Activated CD8-positive, alpha-beta T cell treated with anti-CD3 and anti-CD28 coated beads for 36 hours (primary cell): Measurements from ENCODE around the gene MLN. TPM values are rescaled to one million over a fixed set of nuclear protein-coding genes. Genes with fewer than 3 reads are reported as not detected.

Source experiments
- ATAC-seq: fragments of 200-7000 bp; cut with Tn5 transposase; one replicate; pipeline ENCODE4 v1.10.0; 2021; ENCODE audit warnings: mild to moderate bottlenecking, moderate library complexity
- CTCF ChIA-PET: fragments of 350-600 bp; sonication (Branson Sonifier 250); formaldehyde crosslinking; loops from one replicate; lab custom pipeline; 2021; ENCODE audit warnings: antibody characterized with exemption; lab: Charles Lee
- POLR2A ChIA-PET: fragments of 350-600 bp; sonication (Branson Sonifier 250); formaldehyde crosslinking; loops from one replicate; lab custom pipeline; 2021; ENCODE audit warnings: antibody characterized with exemption; lab: Charles Lee
- DNase-seq: peaks from one replicate; pipeline ENCODE4 v3.0.0-alpha.2; 2020
- H3K27ac Mint-ChIP-seq: one replicate; pipeline ENCODE4 v1.8.0; 2021; ENCODE audit warnings: mild to moderate bottlenecking, mixed read lengths
- H3K27me3 Mint-ChIP-seq: one replicate; pipeline ENCODE4 v1.8.0; 2021; ENCODE audit warnings: mixed read lengths
- H3K36me3 Mint-ChIP-seq: one replicate; pipeline ENCODE4 v1.8.0; 2021; ENCODE audit warnings: low read depth, mixed read lengths
- H3K4me1 Mint-ChIP-seq: one replicate; pipeline ENCODE4 v1.8.0; 2021; ENCODE audit warnings: low read depth, mixed read lengths
- H3K4me3 Mint-ChIP-seq: one replicate; pipeline ENCODE4 v1.8.0; 2021; ENCODE audit warnings: mild to moderate bottlenecking, moderate library complexity, mixed read lengths
- H3K9me3 Mint-ChIP-seq: one replicate; pipeline ENCODE4 v1.8.0; 2021; ENCODE audit warnings: mixed read lengths
- intact Hi-C: fragments of 100-400 bp; cut with micrococcal nuclease; formaldehyde crosslinking; loops from one replicate; pipeline ENCODE4 v1.10.0; 2022
- total RNA-seq, 2 experiments: library from RNA; stranded (reverse); gene quantifications; one replicate each; pipeline ENCODE4 v1.2.3, GENCODE V29; 2021
- TF ChIP-seq, protein P1 (sequence below): fragments of 200-600 bp; IDR thresholded peaks from one replicate; pipeline ENCODE4 v1.8.0; 2022; ENCODE audit warnings: antibody characterized with exemption, mild to moderate bottlenecking

Gene MLN
- total RNA-seq, 2 experiments from 2014 or later, result not detected

DNA sequence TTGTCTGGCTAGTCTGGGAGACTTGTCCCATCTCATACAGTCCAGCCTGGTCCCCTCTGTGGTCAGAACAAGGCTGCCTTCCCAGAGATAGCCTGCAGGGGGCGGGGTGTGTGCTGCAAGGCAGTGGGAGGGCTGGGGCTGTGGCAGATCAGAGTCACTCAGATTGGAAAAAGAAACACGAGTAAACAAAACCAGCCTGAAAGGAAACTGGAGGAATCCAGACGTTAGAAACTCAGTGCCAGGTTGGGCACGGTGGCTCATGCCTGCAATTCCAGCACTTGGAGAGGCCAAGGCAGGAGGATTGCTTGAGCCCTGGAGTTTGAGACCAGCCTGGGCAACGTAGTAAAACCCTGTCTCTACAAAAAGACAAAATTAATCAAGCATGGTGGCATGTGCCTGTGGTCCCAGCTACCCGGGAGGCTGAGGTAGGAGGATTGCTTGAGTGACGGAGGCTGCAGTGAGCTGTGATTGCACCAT is 35.1 kb downstream of the MLN start:
- CTCF ChIA-PET, result interaction anchor here (0.8 to 9.0 kb wide), 12 partner anchors 9 to 386 kb away, joined by 3 to 132 read pairs (median 4); partner anchors contain the start of gene IP6K3
- no peak overlapping the region for H3K27ac Mint-ChIP-seq
- TF ChIP-seq, protein P1, sequence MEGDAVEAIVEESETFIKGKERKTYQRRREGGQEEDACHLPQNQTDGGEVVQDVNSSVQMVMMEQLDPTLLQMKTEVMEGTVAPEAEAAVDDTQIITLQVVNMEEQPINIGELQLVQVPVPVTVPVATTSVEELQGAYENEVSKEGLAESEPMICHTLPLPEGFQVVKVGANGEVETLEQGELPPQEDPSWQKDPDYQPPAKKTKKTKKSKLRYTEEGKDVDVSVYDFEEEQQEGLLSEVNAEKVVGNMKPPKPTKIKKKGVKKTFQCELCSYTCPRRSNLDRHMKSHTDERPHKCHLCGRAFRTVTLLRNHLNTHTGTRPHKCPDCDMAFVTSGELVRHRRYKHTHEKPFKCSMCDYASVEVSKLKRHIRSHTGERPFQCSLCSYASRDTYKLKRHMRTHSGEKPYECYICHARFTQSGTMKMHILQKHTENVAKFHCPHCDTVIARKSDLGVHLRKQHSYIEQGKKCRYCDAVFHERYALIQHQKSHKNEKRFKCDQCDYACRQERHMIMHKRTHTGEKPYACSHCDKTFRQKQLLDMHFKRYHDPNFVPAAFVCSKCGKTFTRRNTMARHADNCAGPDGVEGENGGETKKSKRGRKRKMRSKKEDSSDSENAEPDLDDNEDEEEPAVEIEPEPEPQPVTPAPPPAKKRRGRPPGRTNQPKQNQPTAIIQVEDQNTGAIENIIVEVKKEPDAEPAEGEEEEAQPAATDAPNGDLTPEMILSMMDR, result peak; percentile 78
- no peak overlapping the region for H3K4me3 Mint-ChIP-seq
- peak; percentile 85 for DNase-seq
- peaks cover 5% of the 10 kb centered on the region for H3K36me3 Mint-ChIP-seq
- ATAC-seq, result peak; percentile 82
- POLR2A ChIA-PET, result no interaction called here
- H3K9me3 Mint-ChIP-seq, result no peaks in the 10 kb centered on the region
- intact Hi-C loops, result no loop called here
- H3K27me3 Mint-ChIP-seq, result peaks cover 11% of the 10 kb centered on the region
- peaks cover 9% of the 10 kb centered on the region for H3K4me1 Mint-ChIP-seq

DNA sequence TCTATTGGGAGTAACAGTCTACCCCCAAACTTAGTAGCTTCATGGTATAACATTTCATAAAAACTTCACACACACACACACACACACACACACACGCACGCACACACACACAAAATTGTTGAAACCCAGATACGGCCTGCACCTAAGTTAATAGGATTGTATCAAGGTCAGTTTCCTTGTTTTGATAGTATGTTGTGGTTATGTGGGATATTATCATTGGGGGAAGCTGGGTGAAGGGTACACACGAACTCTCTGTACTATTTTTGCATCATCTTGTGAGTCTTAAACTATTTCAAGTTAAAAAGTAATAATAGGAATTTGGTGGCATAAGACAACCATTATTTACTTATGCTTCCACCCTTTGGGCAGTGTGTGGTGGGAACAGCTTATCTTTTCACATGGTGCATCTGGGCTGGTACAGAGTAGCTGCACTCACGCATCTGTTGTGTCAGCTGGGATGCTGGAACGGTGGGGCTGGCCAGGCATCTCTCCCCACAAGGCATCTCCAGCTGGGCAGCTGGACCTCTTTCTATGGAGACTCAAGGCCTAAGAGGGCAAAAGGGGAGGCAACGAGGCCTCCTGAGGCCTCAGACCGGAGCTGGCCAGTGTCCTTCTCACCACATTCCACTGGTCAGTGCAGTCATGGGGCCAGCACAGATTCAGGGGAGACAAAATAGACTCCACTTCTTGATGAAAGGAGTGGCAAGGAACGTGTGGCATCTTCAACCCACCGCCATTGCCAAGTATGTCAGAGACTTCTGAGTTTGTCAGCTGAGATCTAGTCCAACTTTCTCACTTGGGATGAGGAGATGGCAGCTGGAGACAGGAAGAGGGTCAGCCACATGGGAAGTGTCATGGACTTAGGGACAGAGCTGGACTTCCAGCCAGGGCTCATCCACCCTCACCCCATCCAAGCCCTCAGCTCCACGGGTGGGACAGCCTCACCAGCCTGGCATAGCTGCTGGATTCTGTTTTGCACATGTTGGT is 36.6 kb downstream of the MLN start:
- POLR2A ChIA-PET, result no interaction called here

DNA sequence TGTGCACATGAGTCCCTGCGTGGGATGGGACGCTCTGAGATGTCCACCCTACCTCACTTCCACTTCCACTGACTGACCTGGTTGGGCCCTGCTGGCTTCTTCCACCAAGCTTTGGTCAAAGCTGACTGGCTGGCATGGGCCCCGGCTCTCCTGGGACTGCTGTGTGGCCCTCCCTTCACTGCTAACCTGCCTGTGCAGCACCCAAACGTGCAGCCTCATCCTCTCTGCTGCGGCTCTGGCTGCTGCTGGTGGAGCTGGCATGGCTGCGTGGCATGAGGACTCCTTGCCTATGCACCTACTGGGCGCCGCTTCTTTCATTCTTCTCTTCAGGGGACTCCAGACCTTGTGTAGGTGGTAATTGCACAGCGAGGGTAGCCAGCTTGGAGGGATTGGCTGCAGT is 38.4 kb downstream of the MLN start:
- H3K4me3 Mint-ChIP-seq, result no peak overlapping the region
- H3K27me3 Mint-ChIP-seq, result peaks cover 11% of the 10 kb centered on the region
- H3K36me3 Mint-ChIP-seq, result no peaks in the 10 kb centered on the region
- DNase-seq (no peak), ATAC-seq (no peak)
- TF ChIP-seq, protein P1, result no peak
- peaks cover 8% of the 10 kb centered on the region for H3K4me1 Mint-ChIP-seq
- H3K27ac Mint-ChIP-seq, result no peak overlapping the region
- intact Hi-C loops, result no loop called here
- H3K9me3 Mint-ChIP-seq, result no peaks in the 10 kb centered on the region
- CTCF ChIA-PET, result interaction anchor here (9.0 kb wide), 1 partner anchor 21 kb away, joined by 87 read pairs; the partner anchor contains the start of gene IP6K3
- POLR2A ChIA-PET, result no interaction called here

More for the DNA sequence above, 36.6 kb downstream of the MLN start:
- ATAC-seq (no peak), DNase-seq (no peak)
- intact Hi-C loops, result no loop called here
- Mint-ChIP-seq H3K4me1 (peaks cover 8% of the 10 kb centered on the region), H3K27me3 (peaks cover 11% of the 10 kb centered on the region), H3K27ac (no peak overlapping the region), H3K36me3 (peaks cover 3% of the 10 kb centered on the region), H3K4me3 (no peak overlapping the region), H3K9me3 (no peaks in the 10 kb centered on the region)
- TF ChIP-seq, protein P1, result no peak
- CTCF ChIA-PET, result interaction anchor here (0.5 to 9.0 kb wide), 16 partner anchors 9 to 387 kb away, joined by 3 to 132 read pairs (median 4); partner anchors contain the start of genes IP6K3, LEMD2 and UQCC2

DNA sequence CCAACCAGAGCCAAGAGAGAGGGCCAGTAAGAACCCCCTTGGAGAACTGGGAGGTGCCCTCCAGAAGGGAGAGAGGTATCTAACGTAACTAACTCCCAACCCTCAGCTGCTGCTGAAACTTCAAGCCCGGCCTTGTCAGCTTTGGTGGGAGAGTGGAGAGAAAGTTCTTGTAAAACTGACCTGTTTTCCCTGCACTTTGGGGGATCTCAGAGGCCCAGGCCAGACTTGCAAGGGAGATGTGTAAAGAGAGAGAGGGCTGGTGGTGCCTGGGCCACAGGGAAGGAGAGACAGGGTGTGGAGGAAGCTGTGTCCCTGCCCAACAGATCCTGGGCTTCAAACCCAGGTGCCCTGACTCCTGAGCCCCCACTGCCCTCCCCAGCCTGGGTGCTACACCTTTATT is 39.8 kb downstream of the MLN start:
- no peaks in the 10 kb centered on the region for H3K36me3 Mint-ChIP-seq
- no peak overlapping the region for H3K4me3 Mint-ChIP-seq
- TF ChIP-seq, protein P1, result no peak
- DNase-seq (no peak), ATAC-seq (no peak)
- ChIA-PET POLR2A (interaction anchor here (0.7 kb wide), 1 partner anchor 322 kb away, joined by 3 read pairs; no protein-coding TSS in a partner anchor), CTCF (interaction anchor here (1.0 to 3.8 kb wide), 4 partner anchors 9 to 264 kb away, joined by 3 to 26 read pairs (median 4); partner anchors contain the start of gene UQCC2)
- intact Hi-C loops, result no loop called here
- peaks cover 8% of the 10 kb centered on the region for H3K4me1 Mint-ChIP-seq
- H3K9me3 Mint-ChIP-seq, result no peaks in the 10 kb centered on the region
- H3K27me3 Mint-ChIP-seq, result peaks cover 11% of the 10 kb centered on the region
- H3K27ac Mint-ChIP-seq, result no peak overlapping the region
